Measurements from ENCODE around the gene MACF1.

The MACF1 gene

DNA sequence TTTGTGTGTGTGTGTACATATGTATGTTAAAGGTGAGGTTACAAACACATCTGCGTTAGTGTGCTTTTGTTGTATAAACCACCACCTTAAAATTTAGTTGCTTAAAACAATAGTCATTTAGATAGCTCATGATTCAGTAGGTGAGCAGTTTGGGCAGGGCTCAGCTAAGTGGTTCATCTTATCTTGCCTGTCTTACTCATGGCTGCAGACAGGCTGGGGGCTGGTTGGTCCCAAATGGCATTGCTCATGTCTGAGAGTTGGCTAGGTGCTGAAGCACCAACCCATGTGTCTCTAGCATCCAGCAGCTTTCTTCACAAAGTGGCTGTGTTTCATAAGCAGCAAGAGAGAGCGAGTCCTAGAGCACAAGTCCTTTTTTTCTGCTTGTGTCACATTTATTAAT is 91.4 kb downstream of the MACF1 start:
- peaks cover 90% of the 10 kb centered on the region for H3K36me3 ChIP-seq (ENCODE audit: insufficient read depth, low read depth, low read length)
- H3K4me3 ChIP-seq (ENCODE audit: low read length) = no peak overlapping the region
- H3K9me3 ChIP-seq (ENCODE audit: insufficient read depth, low read depth, low read length) = no peaks in the 10 kb centered on the region
- H3K9ac ChIP-seq (ENCODE audit: low read depth, low read length) = no peak overlapping the region
- H3K27ac ChIP-seq (ENCODE audit: low read length) = no peak overlapping the region
- H3K4me1 ChIP-seq (ENCODE audit: insufficient read depth, low read length) = no peaks in the 10 kb centered on the region
- H3K27me3 ChIP-seq (ENCODE audit: insufficient read depth, low read length) = no peaks in the 10 kb centered on the region

DNA sequence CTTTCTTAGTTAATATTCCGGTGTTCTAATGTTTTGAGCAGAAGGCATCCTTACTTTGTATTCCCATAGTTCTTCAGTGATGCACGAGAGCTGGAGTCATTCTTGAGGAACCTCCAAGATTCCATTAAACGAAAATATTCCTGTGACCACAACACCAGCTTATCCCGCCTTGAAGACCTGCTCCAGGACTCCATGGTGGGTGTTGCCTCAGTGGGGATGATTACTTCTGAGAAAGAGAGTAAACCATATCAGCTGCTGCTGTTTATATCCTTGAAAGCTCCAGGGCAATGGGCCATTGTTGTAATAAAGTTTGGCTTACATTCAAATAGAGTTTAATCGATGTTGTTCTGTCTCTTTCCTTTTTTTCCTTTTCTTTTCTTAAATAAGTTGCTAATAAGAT is 93.1 kb downstream of the MACF1 start:
- Histone ChIP-seq H3K27me3 (ENCODE audit: insufficient read depth, low read length) (no peaks in the 10 kb centered on the region), H3K27ac (ENCODE audit: low read length) (no peak overlapping the region), H3K4me3 (ENCODE audit: low read length) (no peak overlapping the region), H3K9ac (ENCODE audit: low read depth, low read length) (no peak overlapping the region), H3K36me3 (ENCODE audit: insufficient read depth, low read depth, low read length) (peaks cover 87% of the 10 kb centered on the region), H3K4me1 (ENCODE audit: insufficient read depth, low read length) (no peaks in the 10 kb centered on the region), H3K9me3 (ENCODE audit: insufficient read depth, low read depth, low read length) (no peaks in the 10 kb centered on the region)

DNA sequence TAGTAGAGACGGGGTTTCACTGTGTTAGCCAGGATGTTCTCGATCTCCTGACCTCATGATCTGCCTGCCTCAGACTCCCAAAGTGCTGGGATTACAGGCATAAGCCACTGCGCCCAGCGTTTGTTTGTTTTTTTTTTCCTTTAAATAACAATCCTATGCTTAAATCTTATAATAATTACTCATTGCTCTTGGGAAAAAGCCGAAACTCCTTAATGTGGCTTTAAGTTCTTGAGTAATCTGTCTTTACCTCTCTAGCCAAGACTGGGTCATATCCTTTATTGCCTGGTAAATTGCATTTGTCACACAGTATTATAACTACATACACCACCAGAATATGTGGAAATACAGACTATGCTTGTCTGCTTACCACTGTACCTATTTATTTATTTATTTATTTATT is 97.1 kb downstream of the MACF1 start:
- Histone ChIP-seq H3K36me3 (ENCODE audit: insufficient read depth, low read depth, low read length) (peaks cover 73% of the 10 kb centered on the region), H3K4me3 (ENCODE audit: low read length) (no peak overlapping the region), H3K9me3 (ENCODE audit: insufficient read depth, low read depth, low read length) (no peaks in the 10 kb centered on the region), H3K4me1 (ENCODE audit: insufficient read depth, low read length) (no peaks in the 10 kb centered on the region), H3K27me3 (ENCODE audit: insufficient read depth, low read length) (no peaks in the 10 kb centered on the region), H3K9ac (ENCODE audit: low read depth, low read length) (no peak overlapping the region), H3K27ac (ENCODE audit: low read length) (no peak overlapping the region)

DNA sequence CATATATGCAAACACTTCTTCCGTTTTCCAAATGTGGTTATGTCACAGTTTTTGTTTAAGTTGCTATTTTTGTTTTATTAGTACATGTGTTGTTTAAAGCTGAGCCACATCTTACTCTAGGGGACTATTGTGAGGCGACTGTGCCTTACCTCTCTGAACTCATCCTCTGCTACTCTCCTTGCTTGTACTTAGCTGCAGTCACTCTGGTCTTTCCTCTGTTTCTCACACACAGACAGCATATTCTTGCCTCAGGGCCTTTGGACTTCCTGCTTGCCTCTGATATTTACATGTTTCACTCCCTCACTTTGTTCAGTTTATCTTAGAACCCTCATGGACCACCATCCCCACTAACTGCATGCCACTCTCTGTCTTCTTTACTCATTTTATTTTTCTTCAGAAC is 101.1 kb downstream of the MACF1 start:
- no peak overlapping the region for H3K9ac ChIP-seq (ENCODE audit: low read depth, low read length)
- H3K4me3 ChIP-seq (ENCODE audit: low read length) = no peak overlapping the region
- H3K36me3 ChIP-seq (ENCODE audit: insufficient read depth, low read depth, low read length) = peaks cover 64% of the 10 kb centered on the region
- no peaks in the 10 kb centered on the region for H3K9me3 ChIP-seq (ENCODE audit: insufficient read depth, low read depth, low read length)
- H3K27ac ChIP-seq (ENCODE audit: low read length) = no peak overlapping the region
- H3K4me1 ChIP-seq (ENCODE audit: insufficient read depth, low read length) = no peaks in the 10 kb centered on the region; the same call in 1 of the 2 replicates
- H3K27me3 ChIP-seq (ENCODE audit: insufficient read depth, low read length) = no peaks in the 10 kb centered on the region

DNA sequence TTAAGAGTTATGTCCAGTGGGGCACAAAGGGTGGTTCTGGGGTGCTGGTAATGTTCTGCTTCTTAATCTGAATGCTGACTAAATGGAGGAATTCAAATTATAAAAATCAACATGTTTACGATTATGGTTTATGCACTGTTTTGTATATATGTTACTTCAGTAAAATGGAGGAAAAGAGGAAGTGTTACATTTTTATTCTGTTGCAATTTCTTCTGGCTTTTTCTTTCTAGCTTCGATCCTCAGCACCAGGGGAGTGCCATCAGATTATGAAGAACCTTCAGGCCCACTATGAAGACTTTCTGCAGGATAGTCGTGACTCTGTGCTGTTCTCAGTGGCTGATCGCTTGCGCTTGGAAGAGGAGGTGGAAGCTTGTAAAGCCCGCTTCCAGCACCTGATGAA is 105.5 kb downstream of the MACF1 start:
- Histone ChIP-seq H3K4me3 (ENCODE audit: low read length) (no peak overlapping the region), H3K27me3 (ENCODE audit: insufficient read depth, low read length) (no peaks in the 10 kb centered on the region), H3K9ac (ENCODE audit: low read depth, low read length) (no peak overlapping the region), H3K27ac (ENCODE audit: low read length) (no peak overlapping the region), H3K9me3 (ENCODE audit: insufficient read depth, low read depth, low read length) (no peaks in the 10 kb centered on the region), H3K4me1 (ENCODE audit: insufficient read depth, low read length) (no peaks in the 10 kb centered on the region; the same call in 1 of the 2 replicates), H3K36me3 (ENCODE audit: insufficient read depth, low read depth, low read length) (peaks cover 77% of the 10 kb centered on the region)

DNA sequence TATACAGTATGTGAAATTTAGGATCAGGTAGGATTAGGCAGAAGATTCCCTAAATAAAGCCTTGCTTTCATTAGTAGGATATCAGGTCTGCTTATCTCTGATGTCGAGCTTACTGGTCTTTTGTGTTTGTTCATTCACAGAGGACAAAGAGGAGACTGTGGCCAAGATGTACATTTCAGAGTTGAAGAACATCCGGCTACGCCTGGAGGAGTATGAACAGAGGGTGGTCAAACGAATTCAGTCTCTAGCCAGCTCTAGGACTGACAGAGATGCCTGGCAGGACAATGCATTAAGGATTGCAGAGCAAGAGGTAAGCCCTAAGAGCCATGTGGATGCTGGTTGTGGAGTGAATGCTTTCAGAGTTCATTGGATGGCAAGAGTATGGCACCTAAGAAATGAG is 106.2 kb downstream of the MACF1 start:
- no peak overlapping the region for H3K9ac ChIP-seq (ENCODE audit: low read depth, low read length)

DNA sequence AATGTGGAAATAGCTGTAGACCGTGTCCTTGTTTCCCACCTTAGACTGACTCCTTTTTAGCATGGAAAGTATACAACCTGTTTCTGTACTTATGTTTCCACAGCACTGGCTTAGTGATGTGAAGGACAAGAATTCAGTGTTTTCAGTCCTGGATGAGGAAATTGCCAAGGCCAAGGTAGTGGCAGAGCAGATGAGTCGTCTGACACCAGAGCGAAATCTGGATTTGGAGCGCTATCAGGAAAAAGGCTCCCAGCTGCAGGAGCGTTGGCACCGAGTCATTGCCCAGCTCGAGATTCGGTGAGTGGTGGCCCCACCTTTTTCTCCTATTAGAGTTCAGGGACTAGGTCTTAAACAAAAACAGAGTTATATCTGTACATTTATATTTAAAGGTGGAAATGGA is 112.6 kb downstream of the MACF1 start:
- Histone ChIP-seq H3K4me1 (ENCODE audit: insufficient read depth, low read length) (no peaks in the 10 kb centered on the region), H3K9me3 (ENCODE audit: insufficient read depth, low read depth, low read length) (no peaks in the 10 kb centered on the region), H3K27me3 (ENCODE audit: insufficient read depth, low read length) (no peaks in the 10 kb centered on the region), H3K36me3 (ENCODE audit: insufficient read depth, low read depth, low read length) (peaks cover 95% of the 10 kb centered on the region), H3K27ac (ENCODE audit: low read length) (no peak overlapping the region), H3K4me3 (ENCODE audit: low read length) (no peak overlapping the region), H3K9ac (ENCODE audit: low read depth, low read length) (no peak overlapping the region)

More for the DNA sequence above, 106.2 kb downstream of the MACF1 start:
- Histone ChIP-seq H3K36me3 (ENCODE audit: insufficient read depth, low read depth, low read length) (peaks cover 78% of the 10 kb centered on the region), H3K27me3 (ENCODE audit: insufficient read depth, low read length) (no peaks in the 10 kb centered on the region), H3K4me3 (ENCODE audit: low read length) (no peak overlapping the region), H3K9me3 (ENCODE audit: insufficient read depth, low read depth, low read length) (no peaks in the 10 kb centered on the region), H3K27ac (ENCODE audit: low read length) (no peak overlapping the region), H3K4me1 (ENCODE audit: insufficient read depth, low read length) (no peaks in the 10 kb centered on the region; the same call in 1 of the 2 replicates)

DNA sequence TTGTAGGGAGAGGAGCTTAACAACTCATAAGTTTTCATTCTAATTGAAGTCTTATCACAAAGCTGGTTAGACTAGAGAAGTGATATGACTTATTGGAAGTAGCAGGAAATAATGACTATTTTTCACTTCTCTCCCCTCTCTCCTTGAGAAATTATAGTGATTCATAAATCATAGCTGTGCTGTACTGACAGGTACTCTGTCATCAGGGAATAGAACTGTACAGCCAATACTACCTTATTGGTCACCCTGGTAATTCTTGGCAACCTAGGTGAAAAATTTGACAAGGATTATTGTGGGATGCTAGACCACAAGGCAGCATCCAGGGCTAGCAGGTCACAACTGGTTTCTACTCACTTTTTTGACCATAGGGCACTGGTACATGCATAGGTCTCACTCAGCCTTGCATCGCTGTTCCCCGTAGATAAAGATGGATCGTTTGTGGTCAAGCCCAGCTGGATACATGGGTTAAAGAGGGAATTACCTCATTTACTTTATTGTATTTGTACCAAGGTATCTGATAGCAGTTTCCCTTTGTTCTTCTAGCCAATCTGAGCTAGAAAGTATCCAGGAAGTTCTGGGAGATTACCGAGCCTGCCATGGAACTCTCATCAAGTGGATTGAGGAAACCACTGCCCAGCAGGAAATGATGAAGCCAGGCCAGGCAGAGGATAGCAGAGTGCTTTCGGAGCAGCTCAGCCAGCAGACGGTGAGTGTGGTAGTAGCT is 113.6 kb downstream of the MACF1 start:
- H3K36me3 ChIP-seq (ENCODE audit: insufficient read depth, low read depth, low read length) = peaks cover 95% of the 10 kb centered on the region
- H3K27ac ChIP-seq (ENCODE audit: low read length) = no peak overlapping the region
- no peak overlapping the region for H3K9ac ChIP-seq (ENCODE audit: low read depth, low read length)
- no peaks in the 10 kb centered on the region for H3K9me3 ChIP-seq (ENCODE audit: insufficient read depth, low read depth, low read length)
- no peaks in the 10 kb centered on the region for H3K4me1 ChIP-seq (ENCODE audit: insufficient read depth, low read length)
- no peak overlapping the region for H3K4me3 ChIP-seq (ENCODE audit: low read length)
- H3K27me3 ChIP-seq (ENCODE audit: insufficient read depth, low read length) = no peaks in the 10 kb centered on the region

DNA sequence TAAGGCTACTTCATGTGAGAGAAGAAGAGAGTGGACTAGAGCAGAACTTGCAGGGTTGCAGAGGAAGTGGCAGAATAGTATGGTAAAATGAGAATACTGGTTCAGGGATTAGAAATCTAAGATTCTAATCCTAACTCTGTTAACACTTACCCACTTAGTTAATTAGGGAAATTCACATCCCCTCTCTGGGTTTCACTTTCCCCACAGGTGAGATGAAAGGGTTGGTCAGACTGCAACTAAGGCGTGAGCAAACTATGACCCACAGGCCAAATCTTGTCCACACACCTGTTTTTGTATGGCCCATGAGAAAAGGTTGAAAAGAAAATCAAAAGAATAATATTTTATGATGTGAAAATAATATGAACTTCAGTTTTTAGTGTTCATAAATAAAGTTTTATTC is 117.5 kb downstream of the MACF1 start:
- Histone ChIP-seq H3K4me3 (ENCODE audit: low read length) (no peak overlapping the region), H3K9ac (ENCODE audit: low read depth, low read length) (no peak overlapping the region), H3K27ac (ENCODE audit: low read length) (no peak overlapping the region), H3K27me3 (ENCODE audit: insufficient read depth, low read length) (no peaks in the 10 kb centered on the region), H3K36me3 (ENCODE audit: insufficient read depth, low read depth, low read length) (peaks cover 99% of the 10 kb centered on the region), H3K9me3 (ENCODE audit: insufficient read depth, low read depth, low read length) (no peaks in the 10 kb centered on the region), H3K4me1 (ENCODE audit: insufficient read depth, low read length) (no peaks in the 10 kb centered on the region)

DNA sequence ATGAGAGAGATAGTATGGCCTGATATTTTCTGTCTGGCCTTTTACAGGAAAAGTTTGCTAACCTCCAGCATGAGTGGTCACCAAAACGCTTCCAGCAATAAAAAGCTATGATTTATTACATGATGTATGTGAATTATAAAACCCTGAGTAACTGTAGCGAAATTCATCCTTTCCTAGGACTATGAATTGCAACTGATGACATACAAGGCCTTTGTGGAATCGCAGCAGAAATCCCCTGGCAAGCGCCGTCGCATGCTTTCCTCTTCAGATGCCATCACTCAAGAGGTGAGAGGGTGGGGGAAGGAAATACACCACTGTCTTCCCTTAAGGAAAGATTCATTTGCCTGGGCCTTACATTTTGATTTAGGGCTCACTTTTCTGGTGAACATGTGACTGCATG is 117.9 kb downstream of the MACF1 start:
- peaks cover 99% of the 10 kb centered on the region for H3K36me3 ChIP-seq (ENCODE audit: insufficient read depth, low read depth, low read length)
- no peaks in the 10 kb centered on the region for H3K9me3 ChIP-seq (ENCODE audit: insufficient read depth, low read depth, low read length)
- H3K4me1 ChIP-seq (ENCODE audit: insufficient read depth, low read length) = no peaks in the 10 kb centered on the region

DNA sequence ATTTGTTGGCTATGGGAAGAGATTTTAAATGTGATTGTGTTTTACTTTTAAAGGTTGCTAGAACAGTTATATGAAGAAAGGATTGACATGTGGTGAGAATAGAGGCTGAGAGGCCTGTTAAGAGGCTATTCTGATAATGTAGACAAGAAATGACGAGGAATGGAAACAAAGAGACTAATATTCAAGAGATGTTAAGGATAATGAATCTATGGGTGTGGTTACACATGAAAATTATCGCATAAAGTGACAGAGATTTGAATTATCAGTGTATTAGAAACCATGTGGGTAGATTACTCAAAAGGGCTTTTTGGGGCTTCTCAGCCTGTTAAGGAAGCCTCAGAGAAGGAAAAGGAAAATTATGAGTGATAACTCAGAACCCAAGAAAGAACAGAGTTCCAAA is 120.4 kb downstream of the MACF1 start:
- H3K36me3 ChIP-seq (ENCODE audit: insufficient read depth, low read depth, low read length) = peaks cover 99% of the 10 kb centered on the region
- H3K4me1 ChIP-seq (ENCODE audit: insufficient read depth, low read length) = no peaks in the 10 kb centered on the region
- H3K9me3 ChIP-seq (ENCODE audit: insufficient read depth, low read depth, low read length) = no peaks in the 10 kb centered on the region
- no peaks in the 10 kb centered on the region for H3K27me3 ChIP-seq (ENCODE audit: insufficient read depth, low read length)
- H3K9ac ChIP-seq (ENCODE audit: low read depth, low read length) = no peak overlapping the region
- H3K27ac ChIP-seq (ENCODE audit: low read length) = no peak overlapping the region
- H3K4me3 ChIP-seq (ENCODE audit: low read length) = no peak overlapping the region

More for the DNA sequence above, 117.9 kb downstream of the MACF1 start:
- Histone ChIP-seq H3K9ac (ENCODE audit: low read depth, low read length) (no peak overlapping the region), H3K27me3 (ENCODE audit: insufficient read depth, low read length) (no peaks in the 10 kb centered on the region), H3K4me3 (ENCODE audit: low read length) (no peak overlapping the region), H3K27ac (ENCODE audit: low read length) (no peak overlapping the region)

DNA sequence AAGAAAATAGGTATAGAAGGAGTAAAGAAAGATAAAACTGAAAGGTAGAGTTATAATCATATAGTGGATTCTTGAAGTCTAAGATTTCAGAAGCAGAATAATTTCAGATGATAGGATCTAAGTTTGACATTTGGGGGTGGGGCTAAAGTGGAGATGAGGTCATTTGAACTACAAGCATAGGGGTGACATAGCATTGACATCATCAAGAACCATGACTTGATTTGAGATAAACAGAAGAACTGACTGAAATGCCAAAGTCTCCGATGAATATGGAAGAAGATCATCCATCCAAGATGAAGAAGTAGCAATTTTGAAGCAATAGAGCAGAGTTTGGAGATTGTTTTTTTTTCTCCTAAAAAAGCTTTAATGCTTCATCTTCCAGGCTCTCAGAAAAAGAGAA is 122.3 kb downstream of the MACF1 start:
- H3K36me3 ChIP-seq (ENCODE audit: insufficient read depth, low read depth, low read length) = peaks cover 99% of the 10 kb centered on the region
- H3K27ac ChIP-seq (ENCODE audit: low read length) = no peak overlapping the region
- no peaks in the 10 kb centered on the region for H3K9me3 ChIP-seq (ENCODE audit: insufficient read depth, low read depth, low read length)
- no peaks in the 10 kb centered on the region for H3K4me1 ChIP-seq (ENCODE audit: insufficient read depth, low read length)
- H3K4me3 ChIP-seq (ENCODE audit: low read length) = no peak overlapping the region
- H3K27me3 ChIP-seq (ENCODE audit: insufficient read depth, low read length) = no peaks in the 10 kb centered on the region
- H3K9ac ChIP-seq (ENCODE audit: low read depth, low read length) = no peak overlapping the region
